ENCODE results near the gene NME7.
"Not testable (repeated sequence)": the region's sequence is repeated elsewhere in the genome, so short reads cannot be mapped to it uniquely, and the experiment has no call there.

The NME7 gene, protein sequence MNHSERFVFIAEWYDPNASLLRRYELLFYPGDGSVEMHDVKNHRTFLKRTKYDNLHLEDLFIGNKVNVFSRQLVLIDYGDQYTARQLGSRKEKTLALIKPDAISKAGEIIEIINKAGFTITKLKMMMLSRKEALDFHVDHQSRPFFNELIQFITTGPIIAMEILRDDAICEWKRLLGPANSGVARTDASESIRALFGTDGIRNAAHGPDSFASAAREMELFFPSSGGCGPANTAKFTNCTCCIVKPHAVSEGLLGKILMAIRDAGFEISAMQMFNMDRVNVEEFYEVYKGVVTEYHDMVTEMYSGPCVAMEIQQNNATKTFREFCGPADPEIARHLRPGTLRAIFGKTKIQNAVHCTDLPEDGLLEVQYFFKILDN

DNA sequence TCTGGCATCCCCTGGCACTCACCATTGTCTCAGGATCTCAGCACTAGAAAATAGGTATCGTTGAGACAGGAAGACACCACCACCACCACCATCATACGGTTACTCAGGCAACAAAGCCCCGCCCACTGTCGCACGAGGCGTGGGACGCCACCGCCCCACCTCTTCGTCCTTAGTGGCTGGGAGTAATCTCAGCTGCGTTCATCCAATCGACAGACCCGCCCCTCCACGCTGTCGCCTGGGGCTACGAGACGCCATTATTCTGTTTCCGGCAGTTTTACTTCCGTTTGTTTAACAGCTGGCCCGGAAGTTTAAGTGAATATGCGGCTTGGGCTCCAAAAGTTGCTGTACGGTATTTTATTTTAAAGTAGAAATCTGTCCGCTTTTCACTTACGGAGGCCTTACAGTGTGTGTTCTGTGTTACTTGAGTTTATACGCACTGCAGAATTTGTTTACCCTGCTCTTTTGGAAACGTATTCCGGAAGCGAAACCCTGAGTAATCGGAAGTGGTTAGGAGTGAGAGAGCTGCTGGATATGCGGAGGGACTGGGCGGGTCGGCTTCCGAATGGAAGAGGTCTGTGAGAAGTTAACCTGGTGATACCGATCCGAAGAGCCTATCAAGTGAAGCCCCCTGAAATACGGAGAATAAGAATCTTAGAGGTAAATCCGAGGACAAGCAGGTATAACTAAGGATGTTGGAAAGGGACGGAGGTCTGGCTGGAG lies at the start of gene NME7, which contains the start of gene BLZF1:
Gene NME7, minus strand, starts transcription at position 112 of the 720 bp plus-strand sequence. Its CDS starts 87 bp downstream, at position 25.
Gene BLZF1, plus strand, starts transcription at position 510 of the 720 bp plus-strand sequence. CDS start 1,328 bp downstream, outside the sequence.
- H3K4me3 ChIP-seq (ENCODE audit: low read depth, low read length): peak within 1 kb of the TSS; percentile 89
- peak; percentile 87 for DNase-seq (ENCODE audit: low read depth)

DNA sequence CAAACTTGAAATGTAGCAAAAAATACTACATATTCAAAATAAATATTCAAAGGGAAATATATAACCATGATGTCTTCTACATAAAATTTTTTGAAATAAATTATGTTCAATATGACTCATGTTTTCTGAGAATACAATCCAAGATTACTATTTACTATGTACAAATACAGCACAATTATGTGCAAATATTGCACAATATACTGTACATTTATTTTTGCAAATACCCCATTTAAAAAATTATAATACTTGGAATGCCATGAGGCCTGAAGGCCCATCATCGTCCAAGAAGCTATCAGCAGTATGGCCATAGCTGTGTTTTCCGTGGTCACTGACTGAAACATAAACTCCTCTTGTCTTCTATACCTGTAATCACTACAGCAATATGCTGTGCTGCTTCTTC lies 47.4 kb upstream of the NME7 start:
- no peak for DNase-seq (ENCODE audit: low read depth)
- no peak overlapping the region for H3K4me3 ChIP-seq (ENCODE audit: low read depth, low read length)

DNA sequence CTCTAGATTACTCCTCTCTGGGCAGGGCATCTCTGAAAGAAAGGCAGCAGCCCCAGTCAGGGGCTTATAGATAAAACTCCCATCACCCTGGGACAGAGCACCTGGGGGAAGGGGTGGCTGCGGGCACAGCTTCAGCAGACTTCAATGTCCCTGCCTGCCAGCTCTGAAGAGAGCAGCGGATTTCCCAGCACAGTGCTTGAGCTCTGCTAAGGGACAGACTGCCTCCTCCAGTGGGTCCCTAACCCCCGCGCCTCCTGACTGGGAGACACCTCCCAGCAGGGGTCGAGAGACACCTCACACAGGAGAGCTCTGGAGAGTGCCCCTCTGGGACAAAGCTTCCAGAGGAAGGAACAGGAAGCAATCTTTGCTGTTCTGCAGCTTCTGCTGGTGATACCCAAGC lies 40.7 kb upstream of the NME7 start:
- not testable (repeated sequence) for H3K4me3 ChIP-seq (ENCODE audit: low read depth, low read length); DNase-seq (ENCODE audit: low read depth)

DNA sequence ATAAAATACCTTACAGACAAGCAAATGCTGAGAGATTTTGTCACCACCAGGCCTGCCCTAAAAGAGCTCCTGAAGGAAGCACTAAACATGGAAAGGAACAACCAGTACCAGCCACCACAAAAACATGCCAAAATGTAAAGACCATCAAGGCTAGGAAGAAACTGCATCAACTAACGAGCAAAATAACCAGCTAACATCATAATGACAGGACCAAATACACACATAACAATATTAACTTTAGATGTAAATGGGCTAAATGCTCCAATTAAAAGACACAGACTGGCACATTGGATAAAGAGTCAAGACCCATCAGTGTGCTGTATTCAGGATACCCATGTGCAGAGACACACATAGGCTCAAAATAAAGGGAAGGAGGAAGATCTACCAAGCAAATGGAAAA lies 35.0 kb upstream of the NME7 start:
- DNase-seq (ENCODE audit: low read depth); H3K4me3 ChIP-seq (ENCODE audit: low read depth, low read length): not testable (repeated sequence)

DNA sequence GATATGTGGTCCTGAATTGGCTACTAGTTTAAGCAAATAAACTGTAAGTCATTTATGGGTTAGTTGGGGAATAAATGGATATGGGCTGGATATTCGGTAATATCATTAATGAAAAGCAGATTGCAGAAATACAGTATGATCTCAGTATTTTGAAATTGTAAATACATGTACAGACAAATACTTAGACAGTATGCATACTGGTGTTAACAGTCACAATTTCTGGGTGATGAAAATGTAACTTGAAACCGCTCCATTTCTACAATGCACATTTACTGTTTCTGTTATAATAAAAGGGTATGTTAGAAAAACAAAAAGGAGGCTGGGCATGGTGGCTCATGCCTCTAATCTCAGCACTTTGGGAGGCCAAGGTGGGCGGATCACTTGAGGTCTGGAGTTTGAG lies 28.4 kb upstream of the NME7 start:
- no peak for DNase-seq (ENCODE audit: low read depth)
- H3K4me3 ChIP-seq (ENCODE audit: low read depth, low read length): no peak overlapping the region

DNA sequence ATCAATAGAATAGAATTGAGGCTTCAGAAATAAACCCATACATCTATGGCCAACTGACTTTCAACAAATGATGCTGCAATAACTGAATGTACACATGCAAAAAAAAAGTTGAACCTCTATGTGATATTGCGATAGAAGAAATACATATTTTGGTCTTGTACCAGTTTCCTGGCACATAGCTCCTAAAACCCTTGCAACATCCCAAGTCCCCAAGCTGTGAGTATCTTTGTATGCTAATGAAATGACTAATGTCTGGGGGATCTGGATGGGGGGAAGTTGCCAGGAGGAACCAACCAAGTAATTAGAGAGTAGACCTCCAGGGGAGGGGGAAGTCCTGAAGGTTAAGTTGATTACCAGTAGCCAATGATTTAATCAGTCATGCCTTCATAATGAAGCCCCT lies 24.8 kb upstream of the NME7 start:
- no peak for DNase-seq (ENCODE audit: low read depth)
- H3K4me3 ChIP-seq (ENCODE audit: low read depth, low read length): no peak overlapping the region

DNA sequence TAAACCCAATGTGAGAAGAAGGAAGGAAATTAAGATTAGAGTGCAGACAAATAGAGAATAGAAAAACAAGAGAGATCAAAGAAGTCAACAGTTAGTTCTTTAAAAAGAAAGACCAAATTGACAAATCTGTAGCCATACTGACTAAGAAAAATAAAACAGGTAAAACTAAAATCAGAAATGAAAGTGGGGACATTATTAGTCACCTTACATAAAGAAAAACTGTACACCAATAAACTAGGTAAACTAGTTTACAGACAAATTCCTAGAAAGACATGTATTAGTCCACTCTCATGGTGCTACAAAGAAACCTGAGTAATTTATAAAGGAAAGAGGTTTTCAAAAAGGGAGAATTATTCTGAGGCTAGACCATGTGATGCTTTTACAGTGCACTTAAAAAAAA lies 22.7 kb upstream of the NME7 start:
- no peak for DNase-seq (ENCODE audit: low read depth)
- no peak overlapping the region for H3K4me3 ChIP-seq (ENCODE audit: low read depth, low read length)

DNA sequence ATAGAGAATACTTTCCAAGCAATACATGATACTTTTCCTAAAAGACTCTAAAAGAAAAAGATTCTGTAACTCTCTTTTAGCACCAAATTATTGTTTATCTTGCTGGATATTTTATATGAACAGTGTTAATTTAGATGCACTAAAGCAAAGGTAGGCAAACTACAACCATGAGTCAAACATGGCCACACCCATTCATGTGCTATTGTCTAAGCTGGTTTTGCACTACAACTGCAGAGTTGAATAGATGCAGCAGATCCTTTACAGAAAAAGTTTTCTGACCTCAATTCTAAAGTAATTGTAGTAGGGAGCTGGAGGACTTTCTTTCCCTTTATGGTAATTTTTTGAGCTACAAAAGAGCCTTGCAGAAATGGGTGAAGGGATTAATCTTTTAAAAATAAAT lies 19.8 kb upstream of the NME7 start:
- H3K4me3 ChIP-seq (ENCODE audit: low read depth, low read length): no peak overlapping the region
- DNase-seq (ENCODE audit: low read depth): no peak

DNA sequence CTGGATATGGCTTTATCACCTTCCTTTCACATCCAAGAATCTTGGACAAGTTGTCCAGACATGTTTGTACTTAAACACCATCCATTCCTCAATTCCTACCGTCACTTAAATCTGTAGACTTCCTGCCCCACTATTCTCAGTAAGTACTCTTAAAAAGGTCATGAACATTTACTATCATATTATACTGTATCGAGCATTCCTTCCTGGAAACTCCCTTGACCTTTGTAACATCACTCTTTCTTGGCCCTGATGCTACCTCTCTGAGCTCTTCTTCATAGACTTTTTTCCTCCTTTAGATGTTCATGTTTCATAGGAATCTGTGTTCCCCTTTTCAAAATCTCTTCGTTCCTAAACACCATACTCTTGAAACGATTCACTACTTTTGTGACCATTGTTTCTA lies 15.9 kb upstream of the NME7 start:
- H3K4me3 ChIP-seq (ENCODE audit: low read depth, low read length): no peak overlapping the region
- no peak for DNase-seq (ENCODE audit: low read depth)

DNA sequence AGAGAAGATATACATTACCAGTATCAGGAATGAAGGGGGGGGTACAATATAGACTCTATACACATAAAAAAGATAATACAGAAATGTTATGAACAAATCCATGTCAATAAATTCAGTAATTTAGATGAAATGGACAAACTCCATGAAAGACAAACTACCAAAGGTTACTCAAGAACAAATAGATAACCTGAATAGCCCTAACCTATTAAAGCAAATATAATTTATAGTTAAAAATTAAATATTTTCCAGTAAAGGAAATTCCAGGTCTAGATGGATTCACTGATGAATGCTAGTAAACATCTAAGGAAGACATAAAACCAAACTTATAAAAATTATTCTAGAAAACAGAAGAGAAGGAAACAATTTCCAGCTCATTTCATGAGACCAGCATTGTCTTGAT lies 13.6 kb upstream of the NME7 start:
- no peak for DNase-seq (ENCODE audit: low read depth)
- no peak overlapping the region for H3K4me3 ChIP-seq (ENCODE audit: low read depth, low read length)

DNA sequence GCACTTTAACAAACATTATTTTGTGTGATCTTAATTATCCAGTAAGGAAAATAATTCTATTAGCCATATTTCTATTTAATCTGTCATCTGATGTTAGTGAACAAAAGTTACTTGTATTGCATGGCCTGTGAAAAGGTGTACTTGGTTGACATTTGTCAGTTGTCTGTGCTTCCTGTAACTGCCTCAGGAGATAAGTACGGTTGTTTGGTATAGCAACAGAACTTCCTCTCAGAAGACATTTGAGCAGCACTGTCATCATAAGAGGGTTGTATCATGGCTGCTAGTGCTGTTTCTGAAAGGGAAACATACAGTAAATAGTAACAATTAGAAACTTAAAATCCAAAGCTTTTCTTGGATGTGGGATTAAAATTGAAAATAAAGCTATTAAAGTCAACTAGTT lies 3.8 kb upstream of the NME7 start:
- no peak overlapping the region for H3K4me3 ChIP-seq (ENCODE audit: low read depth, low read length)
- no peak for DNase-seq (ENCODE audit: low read depth)

DNA sequence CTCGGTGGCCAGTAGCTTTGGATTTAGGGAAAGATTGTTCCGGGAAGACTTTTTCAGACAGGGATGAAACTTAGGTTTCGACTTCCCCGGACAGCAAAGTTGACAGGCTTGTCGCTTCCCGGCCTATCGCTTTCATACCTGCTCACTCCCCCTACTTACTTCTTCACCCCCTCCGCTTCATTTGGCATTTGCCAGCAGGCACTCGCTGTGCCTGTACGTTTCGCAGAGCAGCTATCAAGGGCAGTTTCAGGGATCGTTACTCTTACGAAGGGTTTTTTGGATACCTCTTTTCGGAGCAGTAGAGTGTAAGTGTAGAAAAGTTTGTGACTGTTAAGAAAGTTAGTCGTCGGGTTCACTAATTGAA lies 791 bp upstream of the NME7 start:
- no peak for DNase-seq (ENCODE audit: low read depth)
- H3K4me3 ChIP-seq (ENCODE audit: low read depth, low read length): peak overlapping the region; percentile 89

DNA sequence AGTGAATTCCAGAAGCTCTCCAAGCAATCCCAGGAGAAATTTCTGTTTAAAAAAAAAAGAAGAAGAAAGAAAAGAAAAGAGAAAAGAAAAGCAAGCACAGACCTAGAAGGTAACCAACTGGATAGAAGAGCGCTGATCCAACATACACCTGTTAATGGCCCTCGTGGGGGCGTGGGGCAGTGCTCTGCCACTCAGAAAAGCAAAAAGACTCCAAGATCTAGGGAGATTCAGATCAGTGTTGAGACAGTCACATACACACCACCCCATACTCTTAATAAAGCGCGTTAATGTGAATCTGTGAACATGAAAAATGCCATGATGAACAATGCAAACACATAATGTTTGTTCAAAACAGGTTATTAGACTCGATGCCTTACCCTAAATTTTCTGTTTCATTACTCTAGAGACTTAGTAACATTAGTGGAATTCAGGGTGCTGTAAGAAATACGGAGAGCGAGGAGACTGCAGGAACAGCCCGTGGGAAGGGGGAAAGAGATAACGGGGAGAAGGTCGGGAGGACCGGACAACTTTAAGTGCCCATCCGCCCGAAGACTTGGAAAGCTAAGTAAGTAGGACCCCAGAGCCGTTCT lies 406 bp downstream of the NME7 start:
- peak overlapping the region; percentile 89 for H3K4me3 ChIP-seq (ENCODE audit: low read depth, low read length)
- no peak for DNase-seq (ENCODE audit: low read depth)

DNA sequence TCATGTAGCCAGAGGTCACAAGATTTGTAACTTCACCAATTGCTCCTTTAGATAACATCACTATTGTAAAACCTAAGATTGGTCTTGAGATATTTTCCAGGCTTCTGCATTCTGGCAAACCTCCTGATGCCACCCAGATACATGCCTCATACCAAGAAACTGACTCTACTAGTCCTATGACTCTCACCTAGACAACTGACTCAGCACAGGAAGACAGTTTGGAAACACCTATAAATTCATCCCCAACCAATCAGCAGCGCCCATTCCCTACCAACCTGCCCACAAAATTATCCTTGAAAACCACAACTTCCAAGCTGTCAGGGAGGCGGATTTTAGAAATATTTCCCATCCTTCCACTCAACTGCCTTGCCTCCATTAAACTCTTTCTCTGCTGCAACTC lies 2.6 kb downstream of the NME7 start:
- no peak overlapping the region for H3K4me3 ChIP-seq (ENCODE audit: low read depth, low read length)
- no peak for DNase-seq (ENCODE audit: low read depth)

DNA sequence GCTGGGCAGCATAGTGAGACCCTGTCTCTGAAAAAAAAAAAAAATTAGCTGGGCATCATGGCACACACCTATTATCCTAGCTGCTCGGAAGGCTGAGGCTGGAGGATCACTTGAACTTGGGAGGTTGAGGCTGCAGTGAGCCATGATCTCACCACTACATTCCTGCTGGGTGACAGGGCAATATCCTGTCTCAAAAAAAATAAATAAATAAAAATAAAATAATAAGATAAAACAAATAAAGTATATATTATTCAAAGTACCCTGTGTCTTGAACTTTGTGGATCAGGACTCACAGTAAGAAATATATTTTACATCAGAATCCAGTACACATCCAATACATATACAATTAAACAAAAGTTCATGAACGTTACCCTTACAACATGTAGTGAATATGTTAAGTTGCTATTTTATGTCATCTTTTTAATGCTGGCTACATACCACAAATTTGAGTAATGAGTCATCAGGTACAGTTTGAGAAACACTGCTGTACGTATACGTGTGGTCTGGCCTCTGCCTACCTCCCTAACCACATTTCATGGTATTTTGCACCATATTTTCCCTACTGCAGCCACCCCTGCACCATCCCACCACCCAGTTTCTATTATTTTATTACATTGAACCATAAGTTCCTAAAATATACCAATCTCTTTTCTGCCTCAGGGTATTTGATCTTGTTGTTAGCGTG lies 4.4 kb downstream of the NME7 start:
- peak; percentile 83 for DNase-seq (ENCODE audit: low read depth)

DNA sequence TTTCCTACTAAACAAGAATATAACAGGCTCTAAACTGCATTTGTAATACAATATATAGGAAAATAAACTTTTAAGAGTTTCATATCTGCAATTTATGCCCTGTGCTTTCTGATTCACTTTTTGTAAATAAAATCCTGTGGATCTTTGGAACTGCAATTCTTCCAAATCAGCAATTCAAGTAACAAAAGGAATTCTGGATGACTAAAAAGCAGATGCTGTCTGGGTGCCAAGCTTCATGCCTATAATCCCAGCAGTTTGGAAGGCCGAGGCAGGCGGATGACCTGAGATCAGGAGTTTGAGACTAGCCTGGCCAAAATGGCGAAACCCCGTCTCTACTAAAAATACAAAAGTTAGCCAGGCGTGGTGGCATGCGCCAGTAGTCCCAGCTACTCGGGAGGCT lies 6.3 kb downstream of the NME7 start:
- no peak overlapping the region for H3K4me3 ChIP-seq (ENCODE audit: low read depth, low read length)
- DNase-seq (ENCODE audit: low read depth): no peak

More for the DNA sequence above, 4.4 kb downstream of the NME7 start:
- H3K4me3 ChIP-seq (ENCODE audit: low read depth, low read length): no peak overlapping the region

DNA sequence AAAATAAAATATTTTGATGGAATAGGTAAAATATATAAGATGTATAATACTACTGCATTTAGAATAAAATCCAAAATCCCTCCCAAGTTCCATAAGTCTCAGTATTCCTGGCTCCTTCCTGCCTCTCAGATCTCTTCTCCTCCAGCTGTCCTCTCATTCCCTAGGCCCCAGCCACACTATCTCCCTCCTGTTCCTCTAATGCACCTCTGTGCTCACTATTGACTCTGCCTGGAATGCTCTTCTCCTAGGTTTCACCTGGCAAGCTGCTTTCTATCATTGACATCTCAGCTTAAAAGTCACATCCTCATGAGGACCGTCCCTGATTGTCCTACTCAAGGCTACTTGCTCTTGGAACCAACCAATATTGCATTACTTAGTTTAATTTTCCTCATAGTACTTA lies 7.2 kb downstream of the NME7 start:
- DNase-seq (ENCODE audit: low read depth): no peak
- H3K4me3 ChIP-seq (ENCODE audit: low read depth, low read length): no peak overlapping the region

DNA sequence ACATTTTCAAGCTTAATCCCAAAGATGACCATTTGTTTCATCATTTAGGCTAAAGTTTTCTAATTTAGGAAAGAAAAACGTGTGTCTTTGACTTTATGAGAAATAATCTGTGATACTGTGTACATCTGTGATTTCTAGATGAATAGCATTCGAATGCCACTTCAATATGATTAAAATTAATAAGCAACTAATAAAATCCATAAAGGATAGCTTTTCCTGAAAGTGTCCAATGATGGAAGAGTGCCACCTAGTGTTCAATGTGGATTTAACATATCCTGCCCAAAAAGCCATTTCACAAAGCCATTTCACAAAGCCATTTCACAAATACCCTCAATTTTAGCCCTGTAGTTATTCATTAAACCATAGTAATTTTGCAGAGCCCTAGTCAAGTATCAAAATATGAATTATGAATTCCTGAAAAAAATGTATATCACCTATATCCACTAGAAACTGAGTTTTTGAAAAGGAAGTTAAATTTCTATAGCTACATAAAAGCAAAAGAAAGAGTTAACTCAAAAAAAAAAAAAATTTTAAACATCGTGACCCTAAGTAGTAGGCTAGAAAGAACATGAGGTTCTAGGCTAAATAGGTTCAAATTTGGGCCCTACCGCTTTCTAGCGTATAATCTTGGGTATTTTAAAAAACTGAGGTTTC lies 19.1 kb downstream of the NME7 start:
- no peak overlapping the region for H3K4me3 ChIP-seq (ENCODE audit: low read depth, low read length)
- no peak for DNase-seq (ENCODE audit: low read depth)

DNA sequence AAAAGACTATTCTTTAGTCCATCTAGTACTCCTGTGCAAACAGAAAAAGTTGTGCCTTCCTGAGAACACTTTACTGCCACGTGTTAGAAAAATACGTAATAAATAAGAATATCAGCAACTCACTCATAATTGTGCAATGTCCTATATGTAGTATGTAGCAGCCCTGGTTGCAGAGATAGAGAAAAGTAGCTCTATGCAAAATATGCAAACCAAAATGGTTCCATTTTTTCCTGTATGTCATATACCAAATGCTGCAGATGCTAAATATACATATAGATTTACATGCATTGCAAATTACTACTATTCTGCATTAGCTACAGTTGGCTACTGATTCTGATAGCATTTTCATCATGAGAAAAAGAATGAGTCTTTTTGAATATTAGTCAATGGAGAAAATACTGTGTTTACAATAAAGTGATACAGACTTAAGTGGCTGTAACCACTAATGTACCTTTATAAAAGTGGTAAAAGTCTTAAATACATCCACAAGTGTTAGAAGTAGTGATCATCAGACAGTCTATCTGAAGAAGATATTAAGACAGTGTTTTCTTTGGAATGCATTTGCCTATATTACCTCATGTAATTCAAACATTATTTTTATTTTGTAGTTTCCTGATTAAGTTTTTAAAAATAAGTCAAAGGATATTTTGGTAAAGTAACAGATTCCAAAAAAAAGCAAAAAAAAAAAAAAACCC lies 19.8 kb downstream of the NME7 start:
- H3K4me3 ChIP-seq (ENCODE audit: low read depth, low read length): no peak overlapping the region
- no peak for DNase-seq (ENCODE audit: low read depth)
